ENCODE measurements around the gene APOL5.

The APOL5 gene

DNA sequence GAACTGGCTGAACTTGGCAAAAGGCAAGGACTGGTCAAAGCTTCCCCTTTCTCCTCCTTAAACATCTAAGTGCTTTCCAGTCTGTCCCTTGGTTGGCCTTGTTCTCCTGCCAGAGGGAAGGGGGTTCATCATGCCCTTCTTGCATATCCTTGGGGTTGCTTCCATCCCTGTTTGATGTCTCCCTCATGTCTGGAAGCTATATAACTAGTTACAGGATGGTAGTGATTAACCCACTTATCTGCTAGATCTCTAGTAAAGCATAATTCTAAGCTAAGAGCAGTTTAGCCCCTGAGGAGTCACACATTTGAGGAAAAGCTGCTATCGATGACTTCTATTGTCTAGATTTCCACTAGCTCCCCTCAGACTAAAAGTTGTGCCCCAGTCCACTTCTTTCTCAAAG, 22.9 kb downstream of the APOL5 start:
- no peak for DNase-seq (ENCODE audit: low read depth, low spot score)

DNA sequence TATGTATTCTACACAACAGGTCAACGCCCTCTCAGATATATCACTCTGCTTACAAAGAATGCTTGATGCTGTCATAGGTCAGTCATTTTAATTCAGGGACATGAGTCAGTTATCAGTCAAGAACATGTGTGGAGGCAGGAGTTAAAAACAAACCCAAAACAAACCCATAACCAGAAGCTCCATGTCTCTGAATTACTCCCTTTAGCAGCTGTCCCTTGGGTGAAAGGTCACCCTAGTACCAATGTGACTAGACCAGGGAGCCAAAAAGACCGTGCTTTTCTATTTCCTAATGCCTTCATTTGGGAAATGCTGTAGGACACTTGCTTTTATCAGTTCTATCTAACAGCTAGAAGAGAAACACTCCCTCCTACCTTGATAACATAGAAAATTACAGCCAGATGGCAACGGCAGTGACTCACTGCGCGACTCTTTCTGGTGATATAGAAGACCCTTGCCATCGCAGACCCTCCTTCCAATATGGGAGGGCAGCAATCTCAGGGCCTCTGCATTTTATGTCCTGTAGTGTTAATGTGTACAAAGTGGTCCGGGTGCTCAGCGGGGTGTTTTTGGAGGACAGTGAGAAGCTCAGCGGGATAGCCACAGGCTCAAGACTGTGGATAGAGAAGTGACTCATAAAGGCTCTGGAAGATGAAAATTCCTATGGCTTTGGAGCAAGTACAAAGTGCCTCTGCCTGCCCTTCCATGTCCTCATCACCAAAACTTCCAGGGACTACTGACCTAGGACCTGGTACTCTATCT, 24.8 kb downstream of the APOL5 start:
- DNase-seq (ENCODE audit: low read depth, low spot score), result peak; percentile 16

DNA sequence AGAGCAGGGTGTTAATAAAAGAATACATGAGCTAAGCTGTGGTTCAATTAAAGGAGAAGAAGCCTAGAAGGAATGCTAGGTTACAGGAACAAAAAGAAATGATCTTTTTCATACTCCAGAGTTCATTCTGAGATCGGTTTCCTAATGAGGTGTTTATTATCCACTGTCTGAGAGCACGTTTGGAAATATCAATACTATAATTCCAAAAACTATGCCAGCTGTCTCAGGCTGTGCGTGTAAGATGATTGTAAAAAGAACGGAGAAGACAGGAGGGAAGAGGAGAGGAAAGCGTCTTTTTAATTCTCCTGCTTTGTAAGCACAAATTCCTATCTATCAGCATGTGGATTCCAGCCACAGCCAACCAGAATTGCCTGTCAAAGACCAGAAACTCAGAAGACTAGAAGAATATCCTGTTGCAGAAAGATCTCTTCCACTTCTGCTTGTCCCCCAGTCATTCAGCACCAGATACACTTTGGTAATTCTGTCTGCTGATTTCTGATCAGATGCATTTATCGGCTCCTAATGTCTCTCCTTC, 25.7 kb downstream of the APOL5 start:
- no peak for DNase-seq (ENCODE audit: low read depth, low spot score)

DNA sequence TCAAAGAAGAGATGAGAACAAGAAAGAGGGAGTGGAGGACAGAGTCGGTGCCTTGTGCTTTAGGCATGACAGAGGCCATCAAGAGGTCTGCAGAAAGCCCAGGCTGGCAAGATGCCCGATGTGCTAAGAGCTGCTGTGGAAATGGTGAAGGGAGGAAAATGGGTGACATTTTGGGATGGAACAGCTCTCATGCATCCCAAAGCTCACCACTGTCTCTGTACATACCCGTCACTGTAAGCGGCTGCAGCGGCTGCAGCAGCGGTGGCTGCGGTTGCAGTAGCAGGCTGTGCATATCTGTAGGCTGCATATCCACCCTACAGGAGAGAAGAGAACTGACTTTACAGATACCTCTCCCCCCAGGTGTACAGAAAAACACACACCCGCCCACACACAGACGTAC, 28.6 kb downstream of the APOL5 start:
- DNase-seq (ENCODE audit: low read depth, low spot score), result no peak

DNA sequence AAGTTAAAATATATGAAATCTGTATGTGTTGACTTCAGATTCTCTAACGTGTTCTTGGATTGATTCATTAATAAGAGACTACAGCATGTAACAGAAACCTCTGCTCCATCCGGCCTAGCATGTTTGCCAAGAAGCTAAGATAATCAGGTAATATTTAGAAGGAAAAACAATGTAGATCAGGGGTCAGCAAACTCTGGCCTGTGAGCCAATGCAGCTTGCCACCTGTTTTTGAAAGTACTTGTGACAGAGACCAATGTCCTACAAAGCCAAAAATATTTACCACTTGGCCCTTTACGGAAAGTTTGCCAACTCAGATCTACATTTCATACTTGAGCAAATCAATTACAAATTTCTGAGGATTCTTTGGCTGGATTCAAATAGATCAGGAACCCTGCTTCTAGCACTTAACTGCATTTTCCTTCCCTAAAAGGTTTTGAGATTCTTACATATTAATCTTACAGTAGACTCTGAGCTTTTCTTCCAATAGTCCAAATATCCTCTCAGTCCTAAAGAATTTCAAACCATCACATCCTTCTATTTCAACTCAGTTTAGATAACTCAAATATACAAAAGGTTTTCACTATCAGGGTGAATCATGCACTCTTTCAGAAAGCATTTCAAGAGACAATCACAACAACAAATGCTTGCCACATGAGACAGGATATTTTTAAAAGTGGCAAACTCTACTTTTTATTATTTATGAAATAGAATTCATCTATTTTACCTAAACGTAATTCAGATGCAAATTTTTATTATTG, 29.5 kb downstream of the APOL5 start:
- DNase-seq (ENCODE audit: low read depth, low spot score), result no peak

DNA sequence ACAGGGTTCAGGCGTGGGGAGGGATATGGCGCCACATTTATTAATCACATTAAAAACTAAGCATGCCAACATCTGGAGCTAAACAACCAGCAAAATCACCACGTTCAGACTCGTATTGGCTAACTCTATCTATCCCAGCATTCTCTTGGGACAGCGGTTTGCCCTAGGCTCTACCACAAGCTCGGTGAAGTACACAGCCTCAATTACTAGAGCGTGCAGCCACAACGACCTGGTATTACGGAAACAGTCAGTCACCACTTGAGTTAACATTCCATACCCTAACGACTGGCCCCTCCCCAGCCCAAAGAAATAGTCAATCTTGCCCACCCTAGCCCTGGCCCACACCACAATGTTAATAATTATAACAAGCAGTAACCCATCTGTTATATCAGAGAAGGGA, 32.1 kb downstream of the APOL5 start:
- DNase-seq (ENCODE audit: low read depth, low spot score), result peak; percentile 26

DNA sequence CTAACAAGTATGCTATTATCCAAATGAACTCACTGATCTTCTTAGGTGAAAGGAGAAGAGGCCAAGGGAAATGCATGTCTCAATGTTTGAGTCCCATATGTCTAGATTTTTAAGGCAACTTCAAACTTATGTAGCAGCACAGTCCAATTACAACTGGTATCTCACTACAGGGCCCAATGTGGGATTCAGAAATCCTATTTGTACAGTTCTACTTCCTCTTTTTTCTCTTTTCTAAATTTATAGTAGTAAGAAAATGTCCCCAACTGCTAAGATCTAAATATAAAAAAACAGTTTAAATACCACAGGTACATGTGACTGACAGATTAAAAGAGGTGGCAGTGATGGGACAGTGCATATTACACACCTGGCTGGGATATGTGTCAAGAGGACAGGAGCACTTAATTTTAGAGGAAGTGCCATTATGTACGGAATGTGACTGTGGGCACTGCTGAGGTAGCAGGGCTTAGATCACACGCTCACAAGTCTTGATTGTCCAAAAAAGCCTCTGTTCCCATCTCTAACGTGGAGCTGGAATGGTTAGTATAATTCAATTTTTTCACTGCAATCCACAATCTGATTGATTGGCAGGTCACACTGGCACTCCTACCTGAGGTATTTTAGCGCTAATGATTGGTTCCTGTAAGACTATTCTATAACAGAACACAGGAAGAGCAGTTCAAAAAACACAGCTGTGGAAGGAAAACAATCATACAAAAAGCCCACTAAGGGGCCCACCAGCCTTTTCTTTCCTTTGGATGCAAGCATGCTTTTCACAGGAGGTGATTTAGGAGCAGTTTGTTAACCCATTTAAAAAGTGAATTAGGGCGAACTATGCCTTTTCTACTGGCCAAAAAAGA, 34.6 kb downstream of the APOL5 start:
- DNase-seq (ENCODE audit: low read depth, low spot score), result no peak

DNA sequence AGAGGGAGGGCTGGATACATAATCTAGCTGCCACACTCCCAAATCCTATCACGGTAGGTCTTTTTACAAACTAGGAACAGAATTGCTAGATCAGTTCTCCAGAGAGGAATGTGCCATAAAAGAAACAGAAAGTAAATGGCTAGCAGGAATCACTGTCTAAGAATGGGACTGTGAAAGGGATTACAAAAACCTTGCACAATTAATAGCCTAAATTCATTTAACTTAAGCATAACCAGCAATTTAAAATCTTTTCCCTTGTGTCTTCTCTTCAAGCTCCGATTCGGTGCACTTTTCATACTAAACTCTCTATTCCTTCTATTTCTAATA, 35.2 kb downstream of the APOL5 start:
- no peak for DNase-seq (ENCODE audit: low read depth, low spot score)

DNA sequence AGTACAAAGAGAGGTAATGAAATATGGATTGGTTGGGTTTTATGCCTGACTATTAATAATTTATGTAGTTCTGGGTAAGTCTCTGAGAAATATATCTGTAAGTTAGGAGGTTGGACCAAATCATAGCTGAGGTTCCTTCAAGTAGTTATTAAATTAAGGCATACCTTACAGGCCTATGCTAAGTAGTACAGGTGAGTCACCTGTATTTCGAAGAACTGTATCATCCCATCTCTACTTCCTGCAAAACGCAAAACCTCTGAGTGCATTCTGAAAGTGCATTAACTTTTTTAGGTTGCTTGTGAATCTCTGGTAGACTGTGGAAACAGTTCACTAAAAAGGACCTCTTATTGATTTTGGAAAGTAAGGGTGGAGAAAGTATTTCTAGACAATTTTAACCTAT, 37.1 kb downstream of the APOL5 start:
- no peak for DNase-seq (ENCODE audit: low read depth, low spot score)

DNA sequence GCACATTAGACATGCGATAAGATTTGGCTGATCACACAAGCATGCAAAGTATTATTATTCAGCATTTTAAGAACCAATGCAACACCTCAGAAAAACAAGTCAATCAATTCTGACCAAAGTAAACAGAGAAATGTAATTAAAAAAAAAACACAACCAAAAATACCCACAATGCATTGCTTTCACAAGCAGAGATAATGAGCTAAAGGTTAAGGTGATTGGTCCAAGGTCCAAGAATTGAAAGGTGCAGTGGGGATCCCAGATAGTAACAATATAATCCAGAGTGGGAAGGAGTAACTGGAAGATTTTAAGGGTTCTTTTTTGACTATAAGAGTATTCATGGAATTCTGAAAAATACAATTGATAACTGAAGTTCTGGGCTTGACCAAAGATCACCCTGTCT, 39.0 kb downstream of the APOL5 start:
- DNase-seq (ENCODE audit: low read depth, low spot score), result no peak

DNA sequence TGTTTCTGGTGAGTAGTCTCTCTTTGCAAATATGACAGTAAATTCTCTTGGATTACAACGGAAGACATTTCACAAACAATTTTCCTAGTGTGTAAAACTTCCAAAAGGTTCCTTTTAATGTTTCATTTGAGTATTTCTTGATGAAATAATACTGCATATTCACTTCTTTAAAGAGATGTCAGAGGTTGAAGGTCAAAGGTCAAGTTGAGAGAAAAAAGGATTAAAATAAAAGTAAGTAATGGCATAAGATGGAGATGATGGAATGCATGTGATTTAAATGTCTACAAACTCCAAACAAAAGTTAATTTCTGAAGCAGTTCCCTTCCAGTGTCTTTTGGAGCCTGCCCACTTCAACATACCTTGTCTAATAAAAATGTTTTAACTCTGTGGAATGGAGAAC, 40.7 kb downstream of the APOL5 start:
- DNase-seq (ENCODE audit: low read depth, low spot score), result no peak

DNA sequence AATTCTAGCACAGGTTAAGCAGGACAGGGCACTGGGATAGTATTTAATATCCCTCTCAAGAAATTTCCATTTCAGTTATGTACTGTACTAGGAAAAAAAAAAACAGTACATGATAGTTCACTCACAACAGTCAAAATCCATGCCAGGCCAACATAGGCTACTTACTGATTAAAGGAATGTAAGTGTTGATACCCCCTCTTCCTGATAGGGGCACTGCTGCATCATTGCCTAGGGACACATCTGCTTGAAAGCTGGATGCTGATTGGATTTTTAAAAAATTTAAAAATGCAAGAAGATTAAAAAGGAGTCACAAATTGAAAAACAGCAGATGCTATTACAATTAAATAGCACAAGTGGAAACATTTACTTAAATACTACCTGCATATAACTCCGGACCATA, 43.4 kb downstream of the APOL5 start:
- DNase-seq (ENCODE audit: low read depth, low spot score), result no peak

DNA sequence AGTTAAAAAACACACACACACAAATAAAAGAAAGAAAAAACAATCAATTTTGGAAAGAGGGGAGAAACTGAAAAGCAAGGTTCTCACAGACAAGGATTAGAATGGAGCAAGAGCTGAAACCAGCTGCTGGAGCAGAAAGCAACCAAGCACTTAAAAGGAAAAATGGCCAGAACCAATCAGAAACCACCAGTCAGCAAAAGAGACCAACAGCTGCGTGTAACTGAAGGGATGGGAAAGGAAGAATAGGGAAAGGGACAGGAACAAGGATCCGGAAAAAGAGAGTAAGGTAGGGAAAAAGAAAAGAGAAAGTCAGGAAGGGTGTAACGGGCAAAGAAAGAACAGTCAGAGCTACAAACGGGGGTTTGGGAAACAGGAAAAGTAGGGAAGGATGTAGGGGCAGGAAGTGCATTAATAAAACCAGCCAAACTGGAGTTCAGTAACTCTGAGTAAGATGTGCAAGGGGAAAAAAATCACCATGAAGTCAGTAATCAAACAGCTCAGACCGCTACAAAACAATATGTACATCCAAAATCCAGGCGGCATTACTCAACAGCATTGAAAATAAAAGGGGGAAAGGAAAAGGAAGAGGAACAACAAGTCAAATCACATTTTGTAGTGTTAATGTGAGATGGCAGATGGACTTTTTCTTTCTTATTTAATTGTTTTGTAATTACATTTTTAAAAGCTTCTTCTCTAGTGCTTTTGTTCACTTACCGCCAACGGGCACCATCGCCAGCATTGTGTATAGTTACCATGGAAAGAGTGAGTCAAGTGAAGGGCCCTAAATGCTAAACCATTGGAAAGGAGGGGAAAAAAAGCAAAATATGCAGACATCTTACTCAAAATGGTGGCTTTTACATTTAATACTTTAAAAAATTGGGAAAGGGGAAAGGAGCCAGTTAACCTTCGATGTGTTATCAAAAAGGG, 49.2 kb downstream of the APOL5 start:
- DNase-seq (ENCODE audit: low read depth, low spot score), result no peak

DNA sequence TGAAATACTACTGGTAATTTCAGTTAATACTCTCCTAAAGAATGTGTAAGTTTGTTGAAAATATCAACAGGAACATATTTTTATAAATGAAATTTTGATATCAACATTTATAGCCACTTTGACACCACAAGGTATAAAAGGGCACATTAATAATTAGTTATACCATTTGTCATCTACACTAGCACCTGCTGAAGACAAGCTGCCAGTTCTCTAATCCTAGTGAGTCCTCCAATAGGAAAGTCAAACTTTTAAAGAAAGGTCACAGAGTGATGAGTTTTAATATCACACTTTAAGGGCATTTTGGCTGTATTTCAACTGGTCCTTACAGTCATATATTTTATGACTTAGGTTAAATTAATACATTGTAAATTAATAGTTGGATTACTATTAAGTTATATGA, 52.3 kb downstream of the APOL5 start:
- DNase-seq (ENCODE audit: low read depth, low spot score), result no peak

DNA sequence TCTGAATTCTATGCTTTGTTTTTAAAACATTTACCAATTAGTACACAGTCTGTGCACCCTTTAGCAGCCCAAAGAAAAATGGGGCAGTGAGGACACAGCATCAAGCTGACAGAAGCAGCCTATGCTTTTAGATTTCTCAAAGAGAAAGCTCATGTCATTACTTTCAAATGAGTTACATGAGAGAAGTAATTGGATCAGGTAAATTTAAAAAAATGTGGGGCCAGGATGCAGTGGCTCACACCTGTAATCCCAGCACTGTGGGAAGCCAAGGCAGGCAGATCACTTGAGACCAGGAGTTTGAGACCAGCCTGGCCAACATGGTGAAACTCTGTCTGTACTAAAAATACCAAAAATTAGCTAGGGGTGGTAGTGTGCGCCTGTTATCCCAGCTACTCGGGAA, 57.7 kb downstream of the APOL5 start:
- no peak for DNase-seq (ENCODE audit: low read depth, low spot score)

DNA sequence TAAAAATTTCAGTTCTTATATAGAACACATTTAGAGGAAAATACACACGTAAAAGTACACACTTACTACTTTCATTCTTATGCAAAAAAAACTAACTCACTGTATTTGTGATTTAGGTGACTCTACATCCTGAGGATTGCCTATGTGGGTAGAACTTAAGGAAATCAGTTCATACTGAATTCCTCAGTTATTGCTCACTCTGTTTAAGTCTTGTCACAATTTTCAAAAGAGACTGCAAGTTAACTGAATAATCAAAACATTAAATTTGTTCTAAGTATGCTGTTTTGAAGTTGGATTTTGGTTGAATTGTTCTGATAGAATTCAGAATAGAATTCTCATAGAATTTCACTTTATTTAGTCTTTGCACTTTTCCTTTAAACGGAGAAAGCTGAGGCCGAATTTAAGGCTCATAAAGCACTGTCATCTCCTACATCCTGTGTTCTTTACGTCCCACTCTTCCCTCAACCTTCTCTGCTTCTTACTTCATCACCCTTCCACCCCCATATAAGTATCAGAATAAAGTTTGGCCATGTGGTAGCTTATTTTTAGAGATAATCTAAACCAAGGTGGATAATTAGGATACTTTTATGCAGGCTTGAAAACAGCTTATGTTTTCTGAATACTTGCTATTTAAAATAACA, 59.8 kb downstream of the APOL5 start:
- DNase-seq (ENCODE audit: low read depth, low spot score), result no peak

All from ELF-1 (cell line).